HG03457 (cell line): ENCODE measurements around the gene C6orf52.
"Not testable (repeated sequence)": the region's sequence is repeated elsewhere in the genome, so short reads cannot be mapped to it uniquely, and the experiment has no call there.

Experiments used
- ATAC-seq: cut with Tn5 transposase; IDR thresholded peaks from one replicate; pipeline ENCODE4 v1.9.1; 2021; ENCODE audit warnings: moderate number of reproducible peaks; ENCODE audit not compliant: unreplicated experiment

The C6orf52 gene

DNA sequence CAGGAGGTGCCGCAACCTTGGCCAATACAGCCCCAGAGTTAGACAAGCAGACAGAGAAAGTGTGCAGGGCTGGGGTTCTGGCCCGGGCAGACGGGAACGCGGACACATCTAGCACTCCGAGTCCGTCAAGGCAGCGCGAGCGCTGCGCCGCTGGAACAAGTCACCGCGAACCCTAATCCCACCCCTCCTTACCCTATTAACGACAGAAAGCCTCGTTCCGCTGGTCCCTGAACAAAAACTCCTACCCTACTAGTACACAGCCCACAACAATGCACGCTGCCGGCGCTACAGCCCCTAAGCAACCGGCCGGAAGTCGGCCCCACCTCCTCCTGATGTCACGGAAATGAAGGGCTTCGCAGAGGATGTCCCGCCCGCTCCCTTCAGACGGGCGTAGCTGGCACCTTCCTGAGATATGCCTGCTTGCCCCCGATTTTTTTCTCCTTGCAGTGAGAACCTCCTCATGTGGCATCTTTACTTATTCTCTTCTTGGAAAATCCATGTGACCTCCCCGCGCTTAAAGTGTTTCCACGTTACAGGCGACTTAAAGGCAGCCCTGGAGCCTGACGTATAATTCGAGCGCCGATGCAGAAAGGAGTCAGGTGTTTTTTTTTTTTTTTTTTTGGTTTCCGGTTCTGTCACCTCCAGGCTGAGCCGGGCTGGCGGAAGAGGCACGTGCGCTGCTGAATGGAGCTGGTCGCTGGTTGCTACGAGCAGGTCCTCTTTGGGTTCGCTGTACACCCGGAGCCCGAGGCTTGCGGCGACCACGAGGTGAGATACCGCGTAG lies at the start of gene C6orf52, which contains the start of gene PAK1IP1:
TSS of gene C6orf52 (minus strand) at position 315 of the 784 bp plus-strand sequence. CDS start 7,066 bp downstream, outside the sequence.
TSS of gene PAK1IP1 (plus strand) at position 671 of the 784 bp plus-strand sequence. CDS start at position 685, 14 bp downstream.
- ATAC-seq = peak; percentile 96

DNA sequence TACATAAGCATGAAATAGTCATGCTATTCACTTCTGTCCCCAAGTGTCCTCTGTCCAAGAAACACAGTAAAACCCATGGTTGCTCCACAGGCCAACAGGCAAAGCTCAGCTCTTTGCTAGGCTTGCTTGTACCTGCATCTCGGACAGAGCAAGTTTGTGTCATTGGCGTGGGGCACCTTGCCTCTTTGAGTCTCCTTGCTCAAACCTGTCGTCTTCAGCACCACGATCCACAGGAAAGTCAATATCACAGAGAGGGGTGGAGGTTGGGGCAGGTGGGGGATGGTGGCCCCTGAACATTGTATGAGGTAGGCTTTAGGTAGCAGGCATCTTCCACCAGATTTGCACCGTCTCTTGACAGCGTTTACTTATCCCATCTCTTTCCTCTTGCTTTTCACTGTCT lies 49.1 kb upstream of the C6orf52 start:
- no peak for ATAC-seq

DNA sequence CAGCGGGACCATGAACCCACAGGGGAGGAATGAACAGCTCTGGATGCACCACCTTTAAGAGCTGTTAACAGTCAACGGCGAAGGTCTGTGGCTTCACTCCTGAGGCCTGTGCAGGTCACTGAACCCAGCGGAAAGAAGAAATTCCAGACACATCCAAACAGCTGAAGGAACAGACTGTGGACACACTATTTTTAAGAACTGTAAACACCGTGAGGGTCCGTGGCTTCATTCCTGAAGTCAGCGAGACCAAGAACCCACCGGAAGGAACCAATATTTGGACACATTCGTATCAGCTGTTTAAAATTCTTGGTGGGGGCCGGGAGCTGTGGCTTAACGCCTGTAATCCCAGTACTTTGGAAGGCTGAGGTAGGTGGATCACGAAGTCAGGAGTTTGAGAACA lies 47.8 kb upstream of the C6orf52 start:
- no peak for ATAC-seq

DNA sequence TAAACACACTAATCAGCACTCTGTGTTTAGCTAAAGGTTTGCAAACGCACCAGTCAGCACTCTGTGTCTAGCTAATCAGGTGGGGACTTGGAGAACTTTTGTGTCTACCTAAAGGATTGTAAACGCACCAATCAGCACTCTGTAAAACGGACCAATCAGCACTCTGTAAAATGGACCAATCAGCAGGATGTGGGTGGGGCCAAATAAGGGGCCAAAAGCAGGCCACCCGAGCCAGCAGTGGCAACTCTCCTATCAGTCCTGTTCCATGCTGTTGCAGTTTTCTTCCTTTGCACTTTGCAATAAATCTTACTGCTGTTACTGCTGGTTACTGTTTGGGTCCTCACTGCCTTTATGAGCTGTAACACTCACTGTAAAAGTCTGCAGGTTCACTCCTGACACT lies 47.2 kb upstream of the C6orf52 start:
- not testable (repeated sequence) for ATAC-seq

DNA sequence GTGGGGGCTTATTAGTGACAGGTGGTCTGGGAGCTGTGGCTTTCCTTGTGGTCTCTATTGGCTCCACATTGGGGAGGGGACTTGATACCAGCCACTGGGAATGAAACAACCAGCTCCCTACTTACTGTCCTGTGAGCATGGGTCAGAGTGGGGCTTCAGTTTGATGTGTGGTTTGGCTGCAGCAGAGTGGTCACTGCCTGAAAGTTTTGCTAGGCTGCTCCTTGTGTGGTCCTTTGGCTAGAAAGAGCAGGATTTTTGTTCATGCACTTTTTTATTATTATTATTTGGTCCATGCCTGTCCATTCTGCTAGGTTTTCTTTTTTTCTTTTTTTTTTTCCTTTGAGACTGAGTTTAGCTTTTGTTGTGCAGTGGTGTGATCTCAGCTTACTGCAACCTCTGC lies 45.6 kb upstream of the C6orf52 start:
- ATAC-seq = no peak

DNA sequence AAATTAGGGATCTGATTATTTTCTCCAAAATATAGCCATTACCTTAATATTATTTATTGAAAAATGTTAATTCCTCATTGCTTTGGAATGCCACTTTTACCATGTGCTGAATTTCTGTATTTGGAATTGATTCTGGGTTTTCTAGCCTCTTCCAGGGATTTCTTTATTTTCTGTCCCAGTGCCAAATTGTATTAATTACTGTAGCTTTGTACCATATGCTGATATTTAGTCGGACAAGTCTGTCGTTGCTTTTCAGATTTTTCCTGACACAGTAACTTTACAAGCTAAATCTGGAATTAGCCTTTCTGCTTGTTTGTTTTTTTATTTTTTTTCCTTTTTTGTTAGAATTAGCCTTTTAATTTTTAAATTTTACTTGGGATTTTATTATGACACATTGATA lies 42.3 kb upstream of the C6orf52 start:
- ATAC-seq = no peak

DNA sequence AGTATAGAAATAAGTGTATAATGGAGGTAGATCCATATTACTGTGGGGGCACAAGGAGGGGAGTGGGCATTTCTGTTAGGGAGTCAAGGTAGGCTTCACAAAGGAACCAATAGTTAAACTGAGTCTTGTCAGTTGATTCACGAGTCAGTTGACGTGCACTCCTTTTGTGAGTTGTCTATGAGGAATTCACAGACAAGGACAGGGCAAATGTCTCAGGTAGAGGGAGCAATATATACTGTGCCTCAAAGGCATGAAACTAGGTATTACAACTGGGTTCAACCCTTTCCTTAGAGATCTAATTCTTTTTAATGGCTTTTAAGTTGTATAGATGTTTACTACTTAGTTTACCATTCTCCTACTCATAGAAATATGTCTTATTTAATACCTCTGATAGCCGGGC lies 39.4 kb upstream of the C6orf52 start:
- ATAC-seq = no peak

DNA sequence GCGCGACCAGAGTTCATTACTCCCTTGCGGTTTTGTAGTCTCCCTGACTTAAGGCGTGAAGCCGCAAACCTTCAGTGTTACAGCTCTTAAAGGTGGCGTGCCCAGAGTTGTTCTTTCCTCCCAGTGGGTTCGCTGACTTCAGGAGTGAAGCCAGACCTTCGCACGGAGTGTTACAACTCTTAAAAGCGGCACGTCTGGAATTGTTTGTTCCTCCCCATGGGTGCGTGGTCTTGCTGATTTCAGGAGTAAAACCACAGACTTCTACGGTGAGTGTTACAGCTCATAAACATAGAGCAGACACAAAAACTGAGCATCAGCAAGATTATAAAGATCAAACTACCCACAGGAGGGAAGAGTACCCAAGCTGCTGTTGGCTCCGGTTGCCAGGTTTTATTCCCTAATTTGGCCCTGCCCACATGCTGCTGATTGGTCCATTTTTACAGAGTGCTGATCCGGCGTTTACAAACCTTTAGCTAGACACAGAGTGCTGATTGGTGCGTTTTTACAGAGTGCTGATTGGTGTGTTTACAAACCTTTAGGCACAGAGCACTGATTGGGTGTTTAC lies 38.8 kb upstream of the C6orf52 start:
- ATAC-seq = no peak

DNA sequence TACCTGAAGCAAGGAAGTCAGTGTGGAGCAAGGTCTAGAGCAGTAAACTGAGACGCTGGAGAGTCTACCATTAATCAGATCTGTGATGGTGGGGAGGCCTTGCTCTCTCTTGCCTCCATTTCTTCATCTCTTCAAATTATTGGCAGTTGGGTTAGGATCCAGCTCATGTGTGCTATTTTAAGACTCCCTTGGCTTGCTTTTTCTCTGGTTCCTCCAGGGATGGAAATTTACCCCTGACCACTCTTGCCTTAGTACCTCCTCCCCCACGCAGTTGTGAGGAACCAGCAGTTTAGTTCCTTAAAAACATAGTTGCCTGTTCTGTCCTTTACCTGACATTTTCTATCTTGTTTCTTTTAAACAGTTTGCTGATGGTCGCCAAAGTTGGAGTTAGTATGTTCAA lies 35.8 kb upstream of the C6orf52 start:
- ATAC-seq = no peak

DNA sequence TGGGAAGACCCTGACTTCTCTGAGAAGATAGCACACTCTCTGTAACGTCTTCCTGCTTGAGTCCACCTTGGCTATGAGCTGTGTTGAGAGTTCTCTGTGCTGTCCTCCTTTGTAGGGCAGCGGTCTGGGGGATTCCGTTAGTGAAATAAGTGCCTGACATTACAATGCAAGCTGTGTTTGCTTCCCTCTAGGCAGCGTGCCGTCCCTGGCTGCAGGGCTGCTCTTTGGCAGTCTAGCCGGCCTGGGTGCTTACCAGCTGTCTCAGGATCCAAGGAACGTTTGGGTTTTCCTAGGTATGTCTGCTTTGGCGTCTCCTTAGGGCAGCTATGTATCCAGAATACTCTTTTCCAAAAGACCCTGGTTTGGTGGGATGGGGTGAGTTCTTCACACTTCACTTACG lies 31.3 kb upstream of the C6orf52 start:
- no peak for ATAC-seq

DNA sequence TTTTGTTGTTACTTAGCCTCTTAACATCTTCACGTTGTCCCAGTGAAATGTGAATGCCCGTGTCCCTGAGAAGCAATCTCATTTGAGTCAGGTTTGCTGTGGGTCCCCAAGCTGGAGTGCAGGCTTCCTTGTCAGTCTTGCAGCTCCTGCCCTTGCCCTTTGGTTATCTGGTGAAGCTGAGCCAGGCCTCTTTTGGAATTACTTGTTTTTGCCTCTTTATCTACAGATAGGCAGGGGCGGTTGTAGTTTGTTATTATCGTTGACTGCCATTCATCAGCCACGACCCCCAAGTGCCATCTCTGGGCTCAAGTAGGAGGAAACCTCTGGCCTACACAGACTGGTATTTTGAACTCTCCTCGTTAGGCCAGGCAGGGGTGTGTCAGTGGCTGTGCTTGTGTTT lies 30.6 kb upstream of the C6orf52 start:
- no peak for ATAC-seq

DNA sequence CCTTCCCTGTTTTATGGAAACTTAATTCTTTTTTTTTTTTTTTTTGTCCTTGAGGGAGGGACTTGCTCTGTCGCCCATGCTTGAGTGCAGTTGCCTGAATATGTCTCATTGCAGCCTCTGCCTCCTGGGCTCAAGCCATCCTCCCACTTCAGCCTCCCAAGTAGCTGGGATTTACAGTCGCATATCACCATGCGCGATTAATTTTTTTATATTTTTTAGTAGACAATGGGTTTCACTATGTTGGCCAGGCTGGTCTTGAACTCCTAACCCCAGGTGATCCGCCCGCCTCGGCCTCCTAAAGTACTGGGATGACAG lies 29.1 kb upstream of the C6orf52 start:
- no peak for ATAC-seq

DNA sequence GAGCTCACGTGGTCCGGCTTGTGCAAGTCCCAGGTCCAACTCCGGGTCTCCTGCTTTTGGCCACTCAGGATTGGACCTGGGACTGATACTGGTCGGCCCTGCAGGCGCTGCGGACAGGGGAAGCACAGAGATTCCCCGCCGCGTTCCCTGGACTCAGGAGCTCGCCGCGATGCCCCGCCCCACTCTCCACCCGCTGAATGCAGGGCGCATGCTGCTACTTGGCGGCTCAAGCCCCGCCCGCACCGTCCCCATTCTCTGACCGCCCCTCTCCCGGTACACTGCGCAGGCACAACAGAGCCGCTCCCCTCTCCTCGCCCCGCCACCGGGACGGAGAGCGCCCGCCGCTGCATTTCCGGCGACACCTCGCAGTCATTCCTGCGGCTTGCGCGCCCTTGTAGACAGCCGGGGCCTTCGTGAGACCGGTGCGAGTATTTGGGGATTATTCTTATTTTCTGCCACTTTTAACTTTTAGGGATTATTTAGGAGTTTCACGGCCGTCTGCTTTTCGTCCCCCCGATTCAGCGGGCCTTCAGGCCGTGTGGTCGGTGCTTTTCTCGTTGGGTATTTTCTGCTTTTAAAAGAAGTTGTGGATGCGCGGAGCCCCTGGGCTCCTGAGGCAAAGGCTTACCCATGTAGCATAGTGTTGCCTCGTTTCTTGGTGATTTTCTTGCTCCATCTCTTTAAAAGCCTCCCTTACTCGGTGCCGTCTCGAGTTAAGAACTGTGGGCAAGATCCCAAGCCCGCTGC lies 28.6 kb upstream of the C6orf52 start, which contains the start of gene TMEM14C:
TSS of gene TMEM14C (plus strand) at position 251 of the 747 bp plus-strand sequence. CDS start 1,544 bp downstream, outside the sequence.
- ATAC-seq = peak; percentile 95

DNA sequence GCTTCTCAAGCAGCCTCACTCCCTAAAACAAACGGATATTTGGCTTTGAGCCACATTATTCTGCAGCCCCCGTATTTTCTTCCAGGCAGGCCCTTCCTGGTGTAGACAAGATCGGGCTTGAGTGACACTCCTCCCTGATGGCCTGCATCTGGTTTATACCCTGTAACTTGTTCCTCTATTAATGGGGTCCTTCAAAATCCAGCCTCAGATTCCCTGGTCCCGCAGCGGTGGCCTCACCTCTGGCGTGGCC lies 28.1 kb upstream of the C6orf52 start:
- no peak for ATAC-seq

DNA sequence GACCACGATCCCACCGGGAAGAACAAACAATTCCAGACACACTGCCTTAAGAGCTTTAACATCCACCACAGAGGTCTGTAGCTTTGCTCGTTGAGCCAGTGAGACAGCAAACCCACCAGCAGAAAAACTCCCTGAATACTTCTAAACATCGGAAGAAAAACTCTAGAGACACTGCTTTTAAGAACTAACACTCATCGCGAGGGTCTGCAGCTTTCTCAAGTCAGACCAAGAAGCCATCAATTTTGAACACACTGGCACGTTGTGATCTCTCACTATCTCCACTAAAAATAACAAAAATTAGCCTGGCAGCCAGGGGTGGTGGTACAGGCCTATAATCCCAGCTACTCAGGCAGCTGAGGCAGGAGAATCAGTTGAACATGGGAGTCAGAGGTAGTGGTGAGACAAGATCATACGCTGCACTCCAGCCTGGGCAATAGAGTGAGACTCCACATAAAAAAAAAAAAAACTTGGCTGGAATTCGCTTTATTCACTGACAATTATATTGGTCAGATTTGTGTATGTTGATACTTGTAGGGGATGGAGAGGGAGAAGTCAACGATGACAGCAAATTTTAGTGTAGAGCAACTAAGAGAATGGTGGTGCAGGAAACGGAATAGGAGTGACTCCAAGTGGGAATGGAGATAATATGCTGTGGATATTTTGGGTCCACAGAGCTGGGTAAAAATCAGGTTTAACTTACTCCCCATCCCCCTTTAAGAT lies 27.6 kb upstream of the C6orf52 start:
- no peak for ATAC-seq

DNA sequence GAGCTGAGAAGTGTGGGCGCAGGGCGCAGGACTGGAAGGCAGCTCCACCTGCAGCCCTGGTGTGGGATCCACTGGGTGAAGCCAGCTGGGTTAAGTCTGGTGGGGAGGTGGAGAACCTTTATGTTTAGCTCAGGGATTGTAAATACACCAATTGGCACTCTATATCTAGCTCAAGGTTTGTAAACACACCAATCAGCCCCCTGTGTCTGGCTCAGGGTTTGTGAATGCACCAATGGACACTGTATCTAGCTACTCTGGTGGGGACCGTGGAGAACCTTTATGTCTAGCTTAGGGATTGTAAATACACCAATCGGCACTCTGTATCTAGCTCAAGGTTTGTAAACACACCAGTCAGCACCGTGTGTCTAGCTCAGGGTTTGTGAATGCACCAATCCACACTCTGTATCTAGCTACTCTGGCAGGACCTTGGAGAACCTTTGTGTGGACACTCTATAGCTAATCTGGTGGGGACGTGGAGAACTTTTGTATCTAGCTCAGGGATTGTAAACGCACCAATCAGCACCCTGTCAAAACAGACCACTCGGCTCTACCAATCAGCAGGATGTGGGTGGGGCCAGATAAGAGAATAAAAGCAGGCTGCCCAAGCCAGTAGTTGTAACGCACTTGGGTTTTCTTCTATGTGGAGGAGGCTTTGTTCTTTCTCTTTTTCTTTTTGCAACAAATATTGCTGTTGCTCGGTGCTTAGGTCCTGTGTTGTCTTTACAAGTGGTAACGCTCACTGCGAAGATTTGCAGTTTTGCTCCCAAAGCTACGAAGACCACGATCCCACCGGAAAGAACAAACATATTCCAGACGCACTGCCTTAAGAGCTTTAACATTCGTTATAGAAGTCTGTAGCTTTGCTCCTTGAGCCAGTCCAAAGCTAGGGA lies 26.8 kb upstream of the C6orf52 start:
- ATAC-seq = not testable (repeated sequence)

DNA sequence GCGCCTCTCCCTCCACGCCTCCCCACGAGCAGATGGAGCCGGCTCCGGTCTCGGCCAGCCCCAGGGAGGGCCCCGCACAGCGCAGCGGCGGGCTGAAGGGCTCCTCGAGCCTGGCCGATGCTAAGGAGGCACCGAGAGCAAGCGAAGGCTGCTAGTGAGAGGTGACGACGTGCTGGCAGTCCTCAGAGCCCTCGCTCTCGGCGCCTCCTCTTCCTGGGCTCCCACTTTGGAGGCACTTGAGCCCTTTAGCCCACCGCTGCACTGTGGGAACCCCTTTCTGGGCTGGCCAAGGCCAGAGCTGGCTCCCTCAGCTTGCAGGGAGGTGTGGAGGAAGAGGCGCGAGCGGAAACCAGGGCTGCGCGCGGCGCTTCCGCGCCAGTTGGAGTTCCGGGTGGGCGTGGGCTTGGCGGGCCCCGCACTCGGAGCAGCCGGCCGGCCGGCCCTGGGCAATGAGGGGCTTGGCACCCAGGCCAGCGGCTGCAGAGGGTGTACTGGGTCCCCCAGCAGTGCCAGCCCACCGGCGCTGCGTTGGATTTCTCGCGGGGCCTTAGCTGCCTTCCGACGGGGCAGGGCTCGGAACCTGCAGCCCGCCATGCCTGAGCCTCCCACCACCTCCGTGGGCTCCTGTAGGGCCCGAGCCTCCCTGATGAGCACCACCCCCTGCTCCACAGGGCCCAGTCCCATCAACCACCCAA lies 26.0 kb upstream of the C6orf52 start:
- ATAC-seq = no peak

DNA sequence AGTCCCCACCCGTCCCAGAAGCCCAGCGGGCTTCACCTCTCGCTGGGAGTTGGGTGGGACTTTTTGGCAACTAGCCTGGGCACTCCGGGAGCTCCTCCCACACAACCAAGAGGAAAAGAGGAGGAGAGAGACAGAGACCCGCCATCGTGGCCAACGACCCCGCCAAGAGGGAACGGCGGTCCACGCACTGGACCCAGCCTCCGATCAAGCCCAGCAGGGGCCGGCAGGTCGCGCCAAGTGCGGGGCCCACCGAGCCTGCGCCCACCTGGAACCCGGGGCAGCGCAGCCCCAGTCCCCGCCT lies 25.5 kb upstream of the C6orf52 start:
- no peak for ATAC-seq

DNA sequence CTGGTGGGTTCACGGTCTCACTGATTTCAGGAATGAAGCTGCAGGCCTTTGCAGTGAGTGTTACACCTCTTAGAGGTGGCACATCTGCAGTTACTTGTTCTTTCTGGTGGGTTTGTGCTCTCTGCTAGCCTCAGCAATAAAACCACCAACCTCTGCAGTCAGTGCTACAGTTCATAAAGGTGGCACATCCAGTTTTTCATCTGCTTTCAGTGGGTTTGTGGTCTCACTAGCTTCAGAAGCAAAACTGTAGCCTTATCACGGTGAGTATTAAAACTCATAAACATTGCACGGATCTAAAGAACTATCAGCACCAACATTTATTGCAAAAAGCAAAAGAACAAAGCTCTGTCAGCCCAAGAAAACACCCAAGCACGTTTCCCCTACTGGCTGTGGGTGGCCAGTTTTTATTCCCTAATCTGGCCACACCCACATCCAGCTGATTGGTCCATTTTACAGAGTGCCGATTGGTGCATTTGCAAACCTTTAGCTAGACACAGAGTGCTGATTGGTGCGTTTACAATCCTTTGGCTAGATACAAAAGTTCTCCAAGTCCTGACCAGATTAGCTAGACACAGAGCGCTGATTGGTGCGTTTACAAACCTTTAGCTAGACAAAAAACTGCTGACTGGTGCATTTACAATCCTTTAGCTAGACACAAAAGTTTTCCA lies 25.0 kb upstream of the C6orf52 start:
- ATAC-seq = no peak

DNA sequence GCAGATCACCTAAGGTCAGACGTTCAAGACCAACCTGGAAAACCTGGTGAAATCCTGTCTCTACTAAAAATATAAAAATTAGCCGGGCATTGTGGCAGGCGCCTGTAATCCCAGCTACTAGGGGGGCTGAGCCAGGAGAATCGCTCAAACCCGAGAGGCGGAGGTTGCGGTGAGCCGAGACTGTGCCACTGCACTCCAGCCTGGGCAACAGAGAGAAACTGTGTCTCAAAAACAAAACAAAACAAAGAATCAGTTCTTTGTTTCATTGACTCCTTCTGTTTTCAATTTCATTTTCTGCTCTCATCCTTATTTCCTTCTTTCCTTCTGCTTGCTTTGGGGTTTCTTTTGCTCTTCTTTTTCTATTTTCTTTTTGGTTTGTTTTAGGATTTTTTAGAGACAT lies 19.5 kb upstream of the C6orf52 start:
- ATAC-seq = no peak
